GM18868 (cell line): ENCODE results near the gene POU5F1.
"Not testable (repeated sequence)": the region's sequence is repeated elsewhere in the genome, so short reads cannot be mapped to it uniquely, and the experiment has no call there.

Experiments
- ATAC-seq: cut with Tn5 transposase; IDR thresholded peaks from one replicate; pipeline ENCODE4 v1.9.1; 2021; ENCODE audit warnings: mild to moderate bottlenecking, moderate library complexity; ENCODE audit not compliant: unreplicated experiment

Gene POU5F1

GRCh38 chr6:31170600-31170881 lies at the start of gene POU5F1:
Gene POU5F1 (minus strand): TSS chr6:31170682. CDS start chr6:31170620, 62 bp downstream.
- no peak for ATAC-seq

- ATAC-seq = no peak
Observed at GRCh38 chr6:31216208-31216898, 45.9 kb upstream of the POU5F1 start.

DNA sequence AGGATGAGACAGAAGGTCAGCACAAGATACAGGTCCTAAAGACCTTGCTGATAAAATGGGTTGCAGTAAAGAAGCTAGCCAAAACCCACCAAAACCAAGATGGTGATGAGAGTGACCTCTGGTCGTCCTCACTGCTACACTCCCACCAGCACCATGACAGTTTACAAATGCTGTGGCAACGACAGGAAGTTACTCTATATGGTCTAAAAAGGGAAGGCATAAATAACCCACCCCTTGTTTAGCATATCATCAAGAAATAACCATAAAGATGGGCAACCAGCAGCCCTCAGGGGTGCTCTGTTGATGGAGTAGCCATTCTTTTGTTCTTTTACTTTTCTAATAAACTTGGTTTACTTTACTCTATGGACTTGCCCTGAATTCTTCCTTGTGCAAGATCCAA lies 44.7 kb upstream of the POU5F1 start:
- not testable (repeated sequence) for ATAC-seq

GRCh38 chr6:31214516-31214915 lies 44.0 kb upstream of the POU5F1 start:
- no peak for ATAC-seq

- ATAC-seq = no peak
Observed at GRCh38 chr6:31210741-31211532, 40.5 kb upstream of the POU5F1 start.

- no peak for ATAC-seq
Observed at GRCh38 chr6:31210123-31210522, 39.6 kb upstream of the POU5F1 start.

DNA sequence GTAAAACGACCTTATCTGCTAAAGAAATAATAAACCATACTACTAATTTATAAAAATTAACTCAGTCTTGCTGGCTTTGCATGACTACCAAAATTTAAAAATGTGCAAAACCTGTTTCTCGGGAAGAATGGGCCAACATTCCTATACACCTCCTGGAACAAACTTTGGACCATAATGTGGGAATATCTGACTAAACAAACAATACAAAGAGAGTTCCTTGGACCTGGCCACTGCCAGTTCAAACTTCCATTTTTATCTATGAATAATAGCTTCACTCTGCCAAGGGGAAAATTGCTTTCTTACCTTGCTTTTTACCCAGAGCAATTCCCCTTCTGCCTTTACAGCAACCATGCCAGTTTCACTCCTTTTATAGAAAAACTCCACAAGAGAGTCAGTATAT lies 38.7 kb upstream of the POU5F1 start:
- ATAC-seq = no peak

- ATAC-seq = no peak
Observed at GRCh38 chr6:31208506-31208905, 38.0 kb upstream of the POU5F1 start.

DNA sequence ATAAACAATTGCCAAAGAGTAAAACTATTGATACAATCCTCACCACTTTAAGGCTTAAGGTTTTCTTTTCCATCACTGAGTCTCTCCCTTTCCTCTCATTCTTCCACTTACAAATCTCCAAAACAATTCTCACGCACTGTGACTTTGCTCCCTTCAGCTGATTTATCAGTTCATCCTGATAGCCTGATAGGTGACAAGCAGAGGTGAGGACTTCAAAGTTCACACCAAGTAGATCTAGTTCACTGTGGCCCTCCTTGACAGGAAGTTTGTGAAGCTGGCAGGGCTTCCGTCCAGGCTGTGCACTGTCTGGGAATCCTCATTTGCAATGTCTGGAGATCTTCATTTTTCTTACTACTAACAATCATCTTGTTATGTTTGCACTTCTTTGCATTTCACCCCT lies 35.2 kb upstream of the POU5F1 start:
- no peak for ATAC-seq

- no peak for ATAC-seq
Observed at GRCh38 chr6:31204751-31205145, 34.3 kb upstream of the POU5F1 start.

GRCh38 chr6:31203345-31203979 lies 33.0 kb upstream of the POU5F1 start:
- ATAC-seq = peak; percentile 55

- no peak for ATAC-seq
Observed at GRCh38 chr6:31202259-31203166, 32.0 kb upstream of the POU5F1 start.

DNA sequence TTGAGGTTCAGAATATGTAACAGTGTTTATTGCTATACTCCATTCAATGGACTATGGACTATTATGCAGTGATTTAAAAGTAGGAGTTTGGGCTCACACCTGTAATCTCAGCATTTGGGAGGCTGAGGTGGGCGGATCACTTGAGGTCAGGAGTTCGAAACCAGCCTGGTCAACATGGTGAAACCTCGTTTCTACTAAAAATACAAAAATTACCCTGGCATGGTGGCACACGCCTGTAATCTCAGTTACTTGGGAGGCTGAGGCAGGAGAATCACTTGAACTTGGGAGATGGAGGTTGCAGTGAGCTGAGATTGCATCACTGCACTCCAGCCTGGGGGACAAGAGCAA lies 28.6 kb upstream of the POU5F1 start:
- not testable (repeated sequence) for ATAC-seq

DNA sequence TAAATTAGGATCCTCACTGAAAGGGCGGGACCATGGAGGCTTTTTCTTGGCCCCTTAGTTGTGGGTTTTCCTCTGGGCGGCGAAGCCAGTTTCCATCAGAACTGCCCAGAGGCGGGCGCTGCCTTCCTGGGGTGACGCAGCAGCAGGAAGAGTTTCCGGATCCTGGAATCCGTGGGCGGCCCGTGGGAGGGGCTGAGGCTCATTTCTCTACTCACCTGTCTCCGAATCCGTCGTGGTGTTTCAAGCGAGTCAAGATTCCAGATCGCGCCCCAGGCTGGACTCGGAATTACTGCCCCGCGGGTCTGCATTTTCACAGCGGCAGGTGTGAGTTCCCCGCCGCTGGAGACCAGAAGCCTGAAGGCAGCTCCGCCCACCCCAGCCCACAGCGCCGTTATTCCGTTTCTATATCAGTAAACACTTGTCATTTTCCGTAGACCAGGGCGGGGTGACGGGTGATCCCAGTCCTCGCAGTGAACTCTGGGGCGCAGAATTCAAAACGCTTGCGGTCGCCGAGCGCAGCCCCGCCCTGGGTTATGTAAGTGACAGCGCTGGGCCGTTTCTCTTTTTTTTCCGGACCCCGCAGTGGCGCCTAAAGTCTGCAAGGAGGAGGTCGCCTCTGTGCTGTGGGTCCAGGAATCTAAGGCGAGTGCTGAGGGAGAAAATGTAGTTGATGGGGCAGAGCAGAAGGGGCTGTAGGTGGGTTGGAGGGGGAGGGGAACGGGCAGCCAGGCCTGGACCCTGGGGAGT lies 27.2 kb upstream of the POU5F1 start:
- peak; percentile 79 for ATAC-seq

DNA sequence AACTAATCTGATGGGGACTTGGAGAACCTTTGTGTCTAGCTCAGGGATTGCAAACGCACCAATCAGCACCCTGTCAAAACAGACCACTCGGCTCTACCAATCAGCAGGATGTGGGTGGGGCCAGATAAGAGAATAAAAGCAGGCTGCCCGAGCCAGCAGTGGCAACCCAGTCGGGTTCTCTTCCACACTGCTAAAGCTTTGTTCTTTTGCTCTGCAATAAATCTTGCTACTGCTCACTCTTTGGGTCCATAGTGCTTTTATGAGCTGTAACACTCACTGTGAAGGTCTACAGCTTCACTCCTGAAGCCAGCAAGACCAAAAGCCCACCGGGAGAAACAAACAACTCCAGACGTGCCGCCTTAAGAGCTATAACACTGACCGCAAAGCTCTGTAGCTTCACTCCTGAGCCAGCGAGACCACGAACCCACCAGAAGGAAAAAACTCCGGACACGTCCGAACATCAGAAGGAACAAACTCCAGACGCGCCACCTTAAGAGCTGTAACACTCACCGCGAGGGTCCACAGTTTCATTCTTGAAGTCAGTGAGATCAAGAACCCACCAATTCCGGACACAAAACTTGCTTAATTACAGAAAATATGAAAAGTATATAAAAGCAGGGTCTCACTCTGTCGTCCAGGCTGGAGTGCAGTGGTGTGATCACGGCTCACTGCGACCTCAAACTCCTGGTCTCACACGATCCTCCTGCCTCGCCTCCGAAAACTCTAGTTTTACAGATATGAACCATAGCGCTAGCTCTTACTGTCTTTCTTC lies 26.0 kb upstream of the POU5F1 start:
- not testable (repeated sequence) for ATAC-seq

GRCh38 chr6:31195308-31195979 lies 25.0 kb upstream of the POU5F1 start:
- ATAC-seq = not testable (repeated sequence)

- no peak for ATAC-seq
Observed at GRCh38 chr6:31194061-31194834, 23.8 kb upstream of the POU5F1 start.

DNA sequence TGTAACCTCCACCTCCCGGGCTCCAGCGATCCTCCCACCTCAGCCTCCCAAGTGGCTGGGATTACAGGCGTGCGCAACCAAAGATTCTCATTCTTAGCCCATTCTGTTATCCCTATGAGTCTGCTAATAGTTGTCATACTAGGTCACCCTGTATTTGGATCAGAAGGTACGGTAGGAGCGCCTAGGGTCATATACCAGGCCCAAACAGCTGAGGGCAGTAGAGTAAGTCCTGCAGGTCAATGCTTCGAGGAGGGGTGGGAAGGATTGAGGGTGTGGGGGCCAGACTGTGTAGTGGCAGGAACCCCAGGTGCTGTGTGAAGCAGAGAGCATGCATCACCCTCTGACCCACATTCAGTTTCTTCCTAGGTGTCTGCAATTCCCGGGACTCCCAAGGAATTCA lies 22.7 kb upstream of the POU5F1 start:
- no peak for ATAC-seq
